Mesendoderm (in vitro differentiated cells): Measurements from ENCODE around the gene B3GNT3.

Experiments
- DNase-seq: peaks from one replicate; pipeline ENCODE4 v3.0.0; 2013
- H2AK5ac ChIP-seq: 2 replicates; pipeline ENCODE4 v1.6.1; 2013; ENCODE audit warnings: low read length, inconsistent platforms
- H2BK120ac ChIP-seq: 2 replicates; pipeline ENCODE4 v1.6.1; 2013; ENCODE audit warnings: low read depth, mild to moderate bottlenecking, low read length, moderate library complexity, mixed read lengths
- H2BK15ac ChIP-seq: replicated peaks from 2 replicates; pipeline ENCODE4 v1.6.1; 2013; ENCODE audit warnings: low read depth, mild to moderate bottlenecking, moderate library complexity
- H2BK5ac ChIP-seq: 2 replicates; pipeline ENCODE4 v1.6.1; 2013; ENCODE audit warnings: low read length, inconsistent platforms
- H3K18ac ChIP-seq: 2 replicates; pipeline ENCODE4 v1.6.1; 2013; ENCODE audit warnings: mild to moderate bottlenecking, low read length, mixed read lengths
- H3K23ac ChIP-seq: one replicate; pipeline ENCODE4 v1.6.1; 2013; ENCODE audit warnings: low read length
- H3K27ac ChIP-seq: 2 replicates; pipeline ENCODE4 v1.5.1; 2013; ENCODE audit warnings: low read depth, mild to moderate bottlenecking, inconsistent platforms, low read length, moderate library complexity
- H3K27me3 ChIP-seq: 2 replicates; pipeline ENCODE4 v1.6.1; 2013; ENCODE audit warnings: low read length, control low read depth, mild to moderate bottlenecking, inconsistent platforms; ENCODE audit not compliant: insufficient read depth, poor library complexity
- H3K36me3 ChIP-seq: 2 replicates; pipeline ENCODE4 v1.6.1; 2013; ENCODE audit warnings: low read length, inconsistent platforms; ENCODE audit not compliant: control insufficient read depth, insufficient read depth
- H3K4ac ChIP-seq: one replicate; pipeline ENCODE4 v1.6.1; 2013; ENCODE audit warnings: low read depth, mild to moderate bottlenecking, low read length, moderate library complexity
- H3K4me1 ChIP-seq: 2 replicates; pipeline ENCODE4 v1.6.1; 2013; ENCODE audit warnings: low read depth, low read length, inconsistent platforms; ENCODE audit not compliant: control insufficient read depth
- H3K4me2 ChIP-seq: 2 replicates; pipeline ENCODE4 v1.6.1; 2013; ENCODE audit warnings: low read length
- H3K4me3 ChIP-seq: 2 replicates; pipeline ENCODE4 v1.5.1; 2013; ENCODE audit warnings: mild to moderate bottlenecking, low read length
- H3K56ac ChIP-seq: one replicate; pipeline ENCODE4 v1.6.1; 2013; ENCODE audit warnings: low read length
- H3K79me1 ChIP-seq: 2 replicates; pipeline ENCODE4 v1.6.1; 2013; ENCODE audit warnings: low read length, inconsistent platforms
- H3K79me2 ChIP-seq: 2 replicates; pipeline ENCODE4 v1.6.1; 2013; ENCODE audit warnings: mild to moderate bottlenecking, low read length; ENCODE audit not compliant: control insufficient read depth, insufficient read depth
- H3K9ac ChIP-seq: 2 replicates; pipeline ENCODE4 v1.6.1; 2013; ENCODE audit warnings: low read length, inconsistent platforms
- H4K5ac ChIP-seq: one replicate; pipeline ENCODE4 v1.6.1; 2013; ENCODE audit warnings: low read length
- H4K8ac ChIP-seq: one replicate; pipeline ENCODE4 v1.6.1; 2013; ENCODE audit warnings: low read depth, mild to moderate bottlenecking, control low read depth, low read length, moderate library complexity
- WGBS: extraction: QIAGEN DNeasy Blood & Tissue Kit; methylation state at CpG from one replicate; pipeline ENCODE4 v1.1.7; 2013; ENCODE audit warnings: low lambda C conversion rate, missing lambda C conversion rate; ENCODE audit not compliant: insufficient coverage; ENCODE audit errors: extremely low coverage; 5-methylcytosine and 5-hydroxymethylcytosine counted together

Gene B3GNT3

GRCh38 chr19:17806945-17807344, 12.0 kb downstream of the B3GNT3 start:
- no peak overlapping the region for H2BK5ac ChIP-seq
- no peaks in the 10 kb centered on the region for H3K36me3 ChIP-seq
- no peak overlapping the region for H3K18ac ChIP-seq
- H4K5ac ChIP-seq, result no peak overlapping the region
- no peaks in the 10 kb centered on the region for H3K79me2 ChIP-seq
- no peak for DNase-seq
- no peak overlapping the region for H3K9ac ChIP-seq
- H3K27me3 ChIP-seq, result no peaks in the 10 kb centered on the region
- no peak overlapping the region for H3K27ac ChIP-seq
- no peak overlapping the region for H2BK120ac ChIP-seq
- no peaks in the 10 kb centered on the region for H3K79me1 ChIP-seq
- H3K4ac ChIP-seq, result no peak overlapping the region
- H3K4me2 ChIP-seq, result no peak overlapping the region
- no peaks in the 10 kb centered on the region for H3K4me1 ChIP-seq
- no peak overlapping the region for H2AK5ac ChIP-seq
- H3K56ac ChIP-seq, result no peak overlapping the region
- no CpG with 5 or more reads among the region's 3 CpGs for WGBS
- H4K8ac ChIP-seq, result no peak overlapping the region
- no peak overlapping the region for H3K23ac ChIP-seq
- no peak overlapping the region for H2BK15ac ChIP-seq
- no peak overlapping the region for H3K4me3 ChIP-seq

- no CpG with 5 or more reads among the region's 38 CpGs for WGBS
- H3K9ac ChIP-seq, result no peak overlapping the region
- H2BK15ac ChIP-seq, result no peak overlapping the region
- H3K79me1 ChIP-seq, result no peaks in the 10 kb centered on the region
- no peak overlapping the region for H2BK120ac ChIP-seq
- no peak overlapping the region for H4K5ac ChIP-seq
- H3K27me3 ChIP-seq, result no peaks in the 10 kb centered on the region
- no peak overlapping the region for H2BK5ac ChIP-seq
- no peaks in the 10 kb centered on the region for H3K36me3 ChIP-seq
- H3K4me3 ChIP-seq, result no peak overlapping the region
- H3K27ac ChIP-seq, result no peak overlapping the region
- H4K8ac ChIP-seq, result no peak overlapping the region
- H3K4ac ChIP-seq, result no peak overlapping the region
- H3K4me2 ChIP-seq, result no peak overlapping the region
- no peaks in the 10 kb centered on the region for H3K4me1 ChIP-seq
- no peak overlapping the region for H2AK5ac ChIP-seq
- H3K56ac ChIP-seq, result no peak overlapping the region
- no peak for DNase-seq
- H3K79me2 ChIP-seq, result no peaks in the 10 kb centered on the region
- no peak overlapping the region for H3K23ac ChIP-seq
- no peak overlapping the region for H3K18ac ChIP-seq
These were observed 12.9 kb downstream of the B3GNT3 start for GRCh38 chr19:17807731-17808316.

- Histone ChIP-seq H2BK120ac (no peak overlapping the region), H3K23ac (no peak overlapping the region), H3K4me2 (no peak overlapping the region), H3K4ac (no peak overlapping the region), H2AK5ac (no peak overlapping the region), H3K79me1 (no peaks in the 10 kb centered on the region), H3K27ac (no peak overlapping the region), H3K27me3 (no peaks in the 10 kb centered on the region), H4K5ac (no peak overlapping the region), H4K8ac (no peak overlapping the region), H3K9ac (no peak overlapping the region), H3K79me2 (no peaks in the 10 kb centered on the region), H3K18ac (no peak overlapping the region), H3K56ac (no peak overlapping the region), H2BK15ac (no peak overlapping the region), H3K36me3 (no peaks in the 10 kb centered on the region), H3K4me3 (no peak overlapping the region), H3K4me1 (no peaks in the 10 kb centered on the region), H2BK5ac (no peak overlapping the region)
- DNase-seq, result no peak
- no CpG with 5 or more reads among the region's 2 CpGs for WGBS
These were observed 16.2 kb downstream of the B3GNT3 start for GRCh38 chr19:17811103-17811502.

- Histone ChIP-seq H3K4me1 (no peaks in the 10 kb centered on the region), H3K27ac (no peak overlapping the region), H3K18ac (no peak overlapping the region), H3K79me1 (no peaks in the 10 kb centered on the region), H2BK120ac (no peak overlapping the region), H4K5ac (no peak overlapping the region), H3K36me3 (no peaks in the 10 kb centered on the region), H3K9ac (no peak overlapping the region), H3K56ac (no peak overlapping the region), H3K79me2 (no peaks in the 10 kb centered on the region), H3K4me2 (no peak overlapping the region), H3K23ac (no peak overlapping the region), H2BK15ac (no peak overlapping the region), H3K27me3 (no peaks in the 10 kb centered on the region), H2BK5ac (no peak overlapping the region), H3K4ac (no peak overlapping the region), H3K4me3 (no peak overlapping the region), H2AK5ac (no peak overlapping the region), H4K8ac (no peak overlapping the region)
- no CpG with 5 or more reads among the region's 20 CpGs for WGBS
- no peak for DNase-seq
These were observed 16.7 kb downstream of the B3GNT3 start for GRCh38 chr19:17811681-17812080.

- Histone ChIP-seq H3K9ac (no peak overlapping the region), H2BK5ac (no peak overlapping the region), H3K27me3 (no peaks in the 10 kb centered on the region), H3K18ac (no peak overlapping the region), H3K23ac (no peak overlapping the region), H3K4ac (no peak overlapping the region), H3K4me1 (no peaks in the 10 kb centered on the region), H4K8ac (no peak overlapping the region), H3K36me3 (no peaks in the 10 kb centered on the region), H3K79me1 (no peaks in the 10 kb centered on the region), H2BK120ac (no peak overlapping the region), H3K27ac (no peak overlapping the region), H2BK15ac (no peak overlapping the region), H4K5ac (no peak overlapping the region), H3K79me2 (no peaks in the 10 kb centered on the region), H3K4me2 (no peak overlapping the region), H3K4me3 (no peak overlapping the region), H2AK5ac (no peak overlapping the region), H3K56ac (no peak overlapping the region)
- WGBS, result no CpG with 5 or more reads among the region's 5 CpGs
- no peak for DNase-seq
These were observed 17.2 kb downstream of the B3GNT3 start for GRCh38 chr19:17812099-17812498.

GRCh38 chr19:17817668-17818363, 22.9 kb downstream of the B3GNT3 start:
- no peaks in the 10 kb centered on the region for H3K79me2 ChIP-seq
- DNase-seq, result no peak
- H2AK5ac ChIP-seq, result no peak overlapping the region
- H2BK5ac ChIP-seq, result no peak overlapping the region
- no peak overlapping the region for H3K18ac ChIP-seq
- H4K5ac ChIP-seq, result no peak overlapping the region
- no peak overlapping the region for H2BK120ac ChIP-seq
- no peak overlapping the region for H4K8ac ChIP-seq
- no peaks in the 10 kb centered on the region for H3K36me3 ChIP-seq
- no peak overlapping the region for H3K4me2 ChIP-seq
- no peaks in the 10 kb centered on the region for H3K79me1 ChIP-seq
- H3K4me1 ChIP-seq, result no peaks in the 10 kb centered on the region
- no peak overlapping the region for H3K23ac ChIP-seq
- no peak overlapping the region for H3K56ac ChIP-seq
- no peak overlapping the region for H2BK15ac ChIP-seq
- H3K4ac ChIP-seq, result no peak overlapping the region
- H3K27me3 ChIP-seq, result no peaks in the 10 kb centered on the region
- no peak overlapping the region for H3K4me3 ChIP-seq
- H3K27ac ChIP-seq, result no peak overlapping the region
- no peak overlapping the region for H3K9ac ChIP-seq
- WGBS, result no CpG with 5 or more reads among the region's 13 CpGs
